ENCODE results near the gene KANK4.
"Not testable (repeated sequence)": the region's sequence is repeated elsewhere in the genome, so short reads cannot be mapped to it uniquely, and the experiment has no call there.

KANK4 gene

GRCh38 chr1:62227496-62227895 lies 91.7 kb downstream of the KANK4 start:
- no peak for DNase-seq (ENCODE audit: low read depth)
- no peak overlapping the region for H3K4me3 ChIP-seq (ENCODE audit: low read length)
- TF ChIP-seq CTCF (IDR thresholded peaks at IDR 0.05; ENCODE audit: insufficient read depth, low read depth, low read length, missing control alignments), result no peak

DNA sequence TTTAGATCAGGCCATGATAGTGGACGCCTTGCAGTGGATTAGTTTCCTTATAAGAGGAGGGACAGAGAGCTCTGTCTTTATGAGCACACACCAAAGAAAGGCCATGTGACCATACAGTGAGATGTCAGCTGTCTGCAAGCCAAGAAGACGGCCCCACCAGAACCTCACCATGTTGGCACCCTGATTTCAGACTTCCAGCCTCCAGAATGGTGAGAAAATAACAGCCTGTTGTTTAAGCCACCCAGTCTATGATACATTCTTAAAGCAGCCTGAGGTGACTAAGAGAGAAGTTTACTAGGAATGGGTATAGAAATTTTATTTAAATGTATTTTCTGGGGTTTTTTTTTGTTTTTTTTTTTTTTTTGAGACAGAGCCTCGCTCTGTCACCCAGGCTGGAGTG lies 95.1 kb downstream of the KANK4 start:
- DNase-seq (ENCODE audit: low read depth), result no peak
- no peak for TF ChIP-seq CTCF (IDR thresholded peaks at IDR 0.05; ENCODE audit: insufficient read depth, low read depth, low read length, missing control alignments)

GRCh38 chr1:62222321-62222720 lies 96.9 kb downstream of the KANK4 start:
- no peak for TF ChIP-seq CTCF (IDR thresholded peaks at IDR 0.05; ENCODE audit: insufficient read depth, low read depth, low read length, missing control alignments)
- no peak for DNase-seq (ENCODE audit: low read depth)
- no peak overlapping the region for H3K4me3 ChIP-seq (ENCODE audit: low read length)

More for the DNA sequence above, 95.1 kb downstream of the KANK4 start:
- H3K4me3 ChIP-seq (ENCODE audit: low read length), result no peak overlapping the region

GRCh38 chr1:62221171-62221570 lies 98.1 kb downstream of the KANK4 start:
- no peak for DNase-seq (ENCODE audit: low read depth)
- no peak overlapping the region for H3K4me3 ChIP-seq (ENCODE audit: low read length)
- no peak for TF ChIP-seq CTCF (IDR thresholded peaks at IDR 0.05; ENCODE audit: insufficient read depth, low read depth, low read length, missing control alignments)

GRCh38 chr1:62220456-62220855 lies 98.8 kb downstream of the KANK4 start:
- H3K4me3 ChIP-seq (ENCODE audit: low read length); DNase-seq (ENCODE audit: low read depth): not testable (repeated sequence)

GRCh38 chr1:62218604-62219003 lies 100.6 kb downstream of the KANK4 start:
- DNase-seq (ENCODE audit: low read depth), result no peak
- no peak overlapping the region for H3K4me3 ChIP-seq (ENCODE audit: low read length)
- no peak for TF ChIP-seq CTCF (IDR thresholded peaks at IDR 0.05; ENCODE audit: insufficient read depth, low read depth, low read length, missing control alignments)

DNA sequence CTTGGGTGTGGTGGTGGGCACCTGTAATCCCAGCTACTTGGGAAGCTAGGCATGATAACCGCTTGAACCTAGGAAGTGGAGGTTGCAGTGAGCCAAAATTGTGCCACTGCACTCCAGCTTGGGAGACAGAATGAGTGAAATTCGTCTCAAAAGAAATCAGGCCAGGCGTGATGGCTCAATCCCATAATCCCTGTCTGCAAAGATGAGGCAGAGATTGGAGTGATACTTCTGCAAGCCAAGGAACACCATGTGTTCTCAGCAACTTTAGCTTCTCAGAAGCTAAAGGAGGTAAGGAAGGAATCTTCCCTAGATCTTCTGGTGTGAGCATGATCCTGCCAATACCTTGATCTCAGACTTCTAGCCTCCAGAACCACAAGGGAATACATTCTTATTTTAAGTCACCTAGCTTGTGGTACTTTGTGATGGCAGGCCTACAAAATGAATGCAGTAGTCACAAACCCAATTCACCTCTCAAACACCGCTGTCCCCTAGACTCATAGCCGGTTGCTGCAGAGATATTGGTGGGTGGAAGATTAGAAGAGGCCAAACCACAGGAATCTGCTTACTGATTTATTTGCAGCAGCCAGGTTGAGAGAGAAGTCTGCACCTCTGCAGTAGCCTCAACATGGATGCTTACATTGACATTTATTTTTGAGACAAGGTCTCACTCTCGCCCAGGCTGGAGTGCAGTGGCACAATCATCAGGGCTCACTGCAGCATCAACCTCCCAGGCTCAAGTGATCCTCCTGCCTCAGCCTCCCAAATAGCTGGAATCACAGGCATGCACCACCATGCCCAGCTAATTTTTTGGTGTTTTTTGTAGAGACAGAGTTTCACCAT lies 105.9 kb downstream of the KANK4 start:
- DNase-seq (ENCODE audit: low read depth), result no peak
- no peak for TF ChIP-seq CTCF (IDR thresholded peaks at IDR 0.05; ENCODE audit: insufficient read depth, low read depth, low read length, missing control alignments)
- no peak overlapping the region for H3K4me3 ChIP-seq (ENCODE audit: low read length)
